ENCODE measurements around the gene CDH12.
"Not testable (repeated sequence)": the region's sequence is repeated elsewhere in the genome, so short reads cannot be mapped to it uniquely, and the experiment has no call there.

The CDH12 gene

DNA sequence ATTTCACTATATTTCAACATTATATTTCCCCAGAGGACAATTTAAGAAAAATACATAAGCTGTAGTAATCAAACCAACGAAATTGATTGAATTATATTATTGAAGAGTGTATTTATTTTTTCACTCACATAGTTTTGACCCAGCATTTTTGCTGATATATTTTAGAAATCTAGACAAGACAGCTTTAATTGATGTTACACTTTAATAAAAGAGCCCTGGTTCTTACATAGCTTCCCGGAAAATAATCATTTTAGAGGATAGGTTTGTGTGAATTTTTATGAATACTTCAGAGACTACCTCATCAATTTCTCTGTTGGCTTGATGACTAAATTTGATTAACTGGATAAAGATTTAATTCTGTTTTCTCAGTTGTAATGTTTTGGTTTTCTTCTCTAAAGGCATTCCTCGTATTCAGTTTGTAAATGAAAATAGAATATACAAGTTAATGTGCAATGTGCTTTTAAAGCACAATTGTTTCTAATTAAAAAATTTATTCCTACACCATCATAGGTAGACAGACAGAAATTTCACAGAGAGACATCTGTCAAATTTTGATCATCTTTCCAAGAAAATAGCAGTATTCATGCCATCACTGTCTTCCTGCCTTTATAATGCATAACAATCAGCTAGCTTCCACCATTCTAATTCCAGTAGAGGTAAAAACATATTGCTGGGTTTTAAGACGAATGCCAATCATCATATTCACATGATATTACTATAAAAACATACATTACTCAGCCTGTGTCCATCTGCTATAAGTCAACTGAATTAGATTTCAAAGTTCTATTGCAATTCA lies 441.4 kb downstream of the CDH12 start:
- no peak for DNase-seq

DNA sequence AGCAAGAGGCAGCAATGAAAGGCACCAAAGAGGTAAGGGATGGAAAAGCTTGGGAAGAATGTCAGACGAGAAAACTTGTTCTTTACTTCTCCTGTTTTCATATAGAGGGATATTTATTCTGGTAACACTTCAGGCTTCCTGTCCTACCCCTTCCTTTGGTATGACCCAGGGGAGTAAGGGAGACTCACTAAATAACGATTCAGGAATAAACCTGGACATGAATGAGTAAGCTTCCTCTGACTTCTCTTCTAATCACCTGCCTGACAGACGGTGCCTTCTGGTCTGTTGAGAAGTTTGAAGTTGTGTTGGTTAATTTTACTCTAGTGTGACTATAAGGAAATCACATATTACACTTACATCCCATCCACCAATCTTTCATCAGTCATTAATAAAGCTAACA lies 461.2 kb downstream of the CDH12 start:
- no peak for DNase-seq

DNA sequence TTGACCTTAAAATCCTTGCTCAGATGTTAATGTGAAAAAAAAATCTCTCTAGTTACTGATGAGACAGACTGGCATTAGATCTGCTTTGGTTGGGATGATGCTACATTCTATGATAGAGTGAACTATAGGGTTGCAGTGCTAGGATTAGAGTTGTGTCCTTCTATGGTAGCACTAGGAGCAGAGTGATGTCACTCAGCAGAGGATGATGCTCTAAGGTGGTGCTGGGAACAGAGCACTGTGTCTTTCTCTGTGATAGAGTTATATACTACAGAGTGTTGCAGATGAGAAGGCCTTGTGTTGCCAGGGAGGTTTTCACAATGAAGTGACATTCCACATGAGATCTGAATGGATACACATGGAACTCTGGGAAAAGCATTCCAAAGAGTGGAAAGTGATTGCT lies 462.3 kb downstream of the CDH12 start:
- no peak for DNase-seq

DNA sequence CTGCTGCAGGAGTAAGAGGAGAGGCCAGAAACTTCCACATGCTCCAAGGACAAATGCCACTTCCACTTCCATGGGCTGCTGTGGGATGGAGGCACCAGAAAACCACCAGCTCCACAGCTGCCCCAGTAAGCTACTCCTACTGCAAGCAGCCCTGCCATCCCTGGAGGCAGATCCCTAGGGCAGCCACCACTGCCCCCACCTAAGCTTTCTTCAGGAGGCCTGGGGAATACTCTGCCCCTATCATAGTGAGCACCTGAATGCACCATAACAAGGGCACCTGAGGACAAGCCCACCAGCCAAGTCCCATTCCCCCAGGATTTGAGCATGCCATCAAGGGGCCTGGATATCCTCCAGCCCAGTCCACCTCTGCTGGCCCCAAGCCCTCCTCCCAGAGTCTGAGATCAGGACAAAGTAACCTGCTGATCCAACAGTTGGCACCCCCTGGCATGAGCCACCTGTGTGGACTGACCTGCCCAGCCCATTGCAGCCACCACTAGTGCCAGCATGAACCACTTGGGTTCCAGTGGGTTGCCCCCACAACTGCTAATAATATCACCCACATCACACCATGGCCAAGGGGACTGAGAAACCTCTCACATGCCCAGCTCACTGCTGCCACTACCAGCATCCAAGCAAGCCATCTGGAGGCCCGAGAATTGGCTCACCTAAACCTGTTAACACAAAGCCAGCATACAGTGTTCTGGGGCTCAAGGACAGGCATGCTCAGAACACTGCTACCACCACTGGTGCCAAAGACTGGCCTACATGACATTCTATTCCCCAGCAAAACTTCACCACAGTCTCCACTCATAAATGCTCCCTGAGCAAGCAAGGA lies 480.1 kb downstream of the CDH12 start:
- no peak for DNase-seq

- no peak for DNase-seq
Observed at GRCh38 chr5:22372376-22372775, 480.8 kb downstream of the CDH12 start.

DNA sequence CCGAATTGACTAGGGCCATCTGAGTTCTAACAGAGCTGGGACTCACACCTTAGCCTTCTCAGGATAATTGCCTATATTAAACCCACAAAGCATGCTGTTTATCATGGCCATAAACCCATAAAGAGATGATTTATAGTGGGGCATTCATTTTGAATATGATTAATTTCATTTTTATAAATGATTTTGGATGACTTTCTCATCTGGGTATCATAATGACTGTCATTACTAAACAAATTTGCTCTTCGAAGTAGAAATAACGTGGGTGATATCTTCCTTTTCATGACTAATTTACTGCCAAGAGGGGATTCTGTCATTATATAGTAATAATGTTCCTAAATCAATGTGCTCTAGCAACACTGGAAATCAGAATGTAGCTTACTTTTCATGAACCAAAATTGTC lies 498.2 kb downstream of the CDH12 start:
- DNase-seq = no peak

- DNase-seq = no peak
Observed at GRCh38 chr5:22352493-22352892, 500.7 kb downstream of the CDH12 start.

DNA sequence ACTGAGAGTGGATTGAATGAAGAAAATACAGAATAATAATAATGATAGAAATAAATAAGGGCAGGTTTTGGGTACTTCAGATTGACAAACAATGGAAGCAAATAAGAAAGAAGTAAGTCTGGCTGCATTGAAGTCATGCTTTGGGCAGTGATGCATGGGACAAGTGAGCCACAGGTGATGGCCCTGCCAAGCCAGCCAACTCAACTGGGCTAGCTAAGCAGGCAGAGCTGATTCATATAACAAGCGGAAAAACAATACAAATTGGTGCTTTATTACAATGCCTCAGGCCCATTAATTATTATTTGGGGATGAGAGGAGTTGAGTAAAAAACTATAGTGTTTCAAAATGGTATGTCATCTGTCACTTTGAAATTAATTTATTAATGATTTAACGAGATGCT lies 502.0 kb downstream of the CDH12 start:
- DNase-seq = no peak

DNA sequence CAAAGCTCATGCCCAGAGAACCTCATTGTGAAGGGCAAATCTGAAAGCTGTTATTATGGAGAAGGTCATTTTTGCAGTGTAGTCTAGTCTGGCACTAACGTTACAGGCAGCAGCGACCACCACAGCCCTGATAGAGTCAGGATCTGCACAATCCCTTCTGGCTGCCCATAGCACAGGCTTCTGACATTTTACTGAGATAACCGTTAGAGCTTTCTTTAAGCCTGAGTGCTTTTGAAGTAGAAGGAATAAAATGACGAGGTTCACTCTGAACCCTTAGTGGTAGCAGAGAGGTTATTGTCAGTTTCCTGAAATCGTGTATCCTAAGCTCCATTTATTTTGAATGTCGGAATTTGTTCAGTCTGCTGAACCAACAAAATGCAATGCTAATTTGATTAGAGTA lies 505.1 kb downstream of the CDH12 start:
- no peak for DNase-seq

DNA sequence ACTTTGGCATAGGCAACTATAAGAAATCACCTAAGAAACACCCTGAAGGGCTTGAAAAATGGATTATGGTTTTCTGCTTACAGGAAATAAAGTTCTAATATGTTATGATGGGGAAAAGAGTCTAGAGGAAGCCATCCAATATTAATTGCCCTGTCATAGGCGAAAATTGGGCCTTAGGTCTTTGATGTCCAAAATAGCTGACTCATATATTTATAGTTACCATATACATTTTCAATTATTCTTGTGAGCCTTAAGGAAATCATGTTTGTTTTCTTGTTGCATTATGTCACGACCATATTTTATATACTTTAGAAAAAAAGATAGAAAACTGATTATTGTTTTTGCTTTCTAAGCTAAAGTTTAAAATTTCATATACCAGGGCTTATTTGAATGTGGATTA lies 509.1 kb downstream of the CDH12 start:
- no peak for DNase-seq

- DNase-seq = no peak
Observed at GRCh38 chr5:22341406-22341805, 511.7 kb downstream of the CDH12 start.

DNA sequence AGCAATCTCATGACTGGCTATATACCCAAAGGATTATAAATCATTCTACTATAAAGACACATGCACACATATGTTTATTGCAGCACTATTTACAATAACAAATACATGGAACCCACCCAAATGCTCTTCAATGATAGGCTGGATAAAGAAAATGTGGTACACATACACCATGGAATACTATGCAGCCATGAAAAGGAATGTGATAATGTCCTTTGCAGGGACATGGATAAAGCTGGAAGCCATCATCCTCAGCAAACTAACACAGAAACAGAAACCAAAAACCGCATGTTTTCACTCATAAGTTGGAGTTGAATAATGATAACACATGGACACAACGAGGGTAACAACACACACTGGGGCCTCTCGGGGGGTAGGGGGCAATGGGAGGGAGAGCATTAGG lies 520.2 kb downstream of the CDH12 start:
- DNase-seq = not testable (repeated sequence)

DNA sequence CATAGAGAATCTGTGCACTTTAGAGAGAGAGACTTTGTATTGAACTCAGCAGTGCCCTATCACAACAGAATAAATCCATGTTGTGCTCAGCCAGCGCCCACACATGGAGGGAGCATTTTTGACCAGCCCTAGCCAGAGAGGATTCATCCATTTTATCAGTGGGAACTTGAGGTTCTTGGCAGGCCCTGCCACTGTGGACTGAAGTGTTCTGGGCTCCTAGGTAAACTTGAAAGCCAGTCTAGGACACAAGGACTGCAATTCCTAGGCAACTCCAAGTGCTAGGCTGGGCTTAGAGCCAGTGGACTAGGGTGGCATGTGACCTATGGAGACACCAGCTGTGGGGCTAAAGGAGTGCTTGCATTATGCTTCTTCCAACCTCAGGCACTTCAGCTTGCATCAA lies 523.5 kb downstream of the CDH12 start:
- no peak for DNase-seq

GRCh38 chr5:22319798-22320197 lies 533.3 kb downstream of the CDH12 start:
- no peak for DNase-seq

DNA sequence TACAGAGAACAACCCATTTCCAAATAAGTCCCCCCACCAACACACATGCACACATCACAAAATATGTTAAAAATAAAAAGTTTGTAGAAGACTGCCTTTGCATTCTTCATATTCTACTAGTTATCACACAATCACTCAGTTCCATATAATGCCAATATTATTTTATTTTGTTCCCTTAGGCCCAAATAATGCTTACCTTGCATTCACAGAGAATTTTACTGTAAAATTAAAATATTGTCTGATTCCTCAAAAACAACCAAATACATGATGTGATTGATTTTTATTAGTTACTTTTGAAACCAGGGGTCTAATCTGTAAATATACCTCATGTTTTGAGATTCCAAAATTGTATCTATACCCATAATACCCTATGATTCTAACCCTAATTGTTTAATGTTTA lies 536.9 kb downstream of the CDH12 start:
- no peak for DNase-seq

- DNase-seq = not testable (repeated sequence)
Observed at GRCh38 chr5:22315052-22315451, 538.1 kb downstream of the CDH12 start.

- DNase-seq = no peak
Observed at GRCh38 chr5:22314548-22314947, 538.6 kb downstream of the CDH12 start.

DNA sequence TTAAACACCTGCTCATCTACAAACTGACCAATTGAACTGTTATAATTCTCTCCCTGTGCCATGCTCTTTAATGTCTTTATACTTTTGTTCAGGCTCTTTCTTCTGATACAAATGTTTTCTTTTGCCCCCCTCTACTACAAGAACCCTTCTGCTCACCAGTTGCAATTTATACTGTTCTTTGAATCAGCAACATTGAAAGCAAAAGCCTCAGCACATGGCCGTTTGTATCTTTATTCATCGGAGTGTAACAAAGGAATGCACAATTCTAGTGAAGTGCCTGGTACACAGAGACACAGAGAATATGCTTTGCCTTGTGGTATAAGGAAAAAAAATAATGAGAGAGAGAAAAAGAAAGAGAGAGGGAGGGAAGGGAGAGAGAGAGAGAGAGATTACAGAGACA lies 547.1 kb downstream of the CDH12 start:
- DNase-seq = no peak

DNA sequence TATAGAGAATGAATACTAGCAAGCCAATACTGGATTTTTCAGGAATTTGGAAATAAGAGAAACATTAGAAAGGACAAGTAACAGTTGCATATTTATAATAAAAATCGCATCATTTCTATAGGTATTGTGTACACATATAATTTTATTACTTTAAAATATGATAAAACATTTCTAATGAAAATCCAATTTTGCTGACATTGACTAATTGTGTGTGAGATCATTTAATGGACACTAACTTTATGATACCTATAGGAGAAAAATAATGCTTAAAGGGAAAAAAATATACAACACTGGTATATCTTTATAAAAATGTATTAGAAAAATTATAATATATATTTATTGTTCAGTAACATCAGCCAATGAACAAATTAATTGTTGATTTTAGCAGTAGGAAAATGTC lies 557.3 kb downstream of the CDH12 start:
- no peak for DNase-seq

- no peak for DNase-seq
Observed at GRCh38 chr5:22293147-22293546, 560.0 kb downstream of the CDH12 start.

GRCh38 chr5:22278164-22278563 lies 575.0 kb downstream of the CDH12 start:
- DNase-seq = no peak

- no peak for DNase-seq
Observed at GRCh38 chr5:22277006-22277405, 576.1 kb downstream of the CDH12 start.

DNA sequence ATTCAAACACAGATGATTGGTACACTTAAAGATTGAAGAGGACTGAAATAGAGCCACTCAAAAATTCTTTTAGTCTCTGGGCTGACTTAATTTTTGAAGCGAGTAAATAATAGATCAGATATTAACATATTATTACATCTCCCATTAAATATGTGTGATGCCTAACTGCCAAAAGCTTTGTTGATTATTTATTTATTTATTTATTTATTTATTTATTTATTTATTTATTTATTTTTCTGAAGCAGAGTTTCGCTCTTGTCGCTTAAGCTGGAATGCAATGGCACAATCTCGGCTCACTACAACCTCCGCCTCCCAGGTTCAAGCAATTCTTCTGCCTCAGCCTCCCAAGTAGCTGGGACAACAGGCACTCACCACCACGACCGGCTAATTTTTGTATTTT lies 587.3 kb downstream of the CDH12 start:
- DNase-seq = not testable (repeated sequence)

DNA sequence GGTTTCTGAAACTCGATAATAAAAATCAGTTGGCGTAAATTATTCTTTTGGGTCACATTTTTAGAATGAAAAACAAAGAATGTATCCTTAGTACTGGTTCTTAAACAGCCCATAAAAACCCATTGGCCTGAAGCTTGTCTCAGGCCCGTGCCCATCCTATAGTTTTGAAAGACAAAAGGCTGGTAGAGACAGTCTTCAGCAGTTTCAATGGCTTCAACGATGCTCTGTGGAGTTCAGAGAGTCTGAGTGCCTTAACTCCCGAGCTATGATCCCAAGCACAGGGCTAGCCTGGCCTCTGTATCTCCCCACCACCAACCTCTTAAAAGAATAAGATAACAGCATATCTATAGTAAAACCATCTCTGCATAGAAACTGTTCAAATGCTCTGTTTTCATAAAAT lies 595.0 kb downstream of the CDH12 start:
- no peak for DNase-seq
